ENCODE measurements around the gene TH.

Gene TH

GRCh38 chr11:2163428-2163978 is 8.1 kb downstream of the TH start:
- TF ChIP-seq CTCF (IDR thresholded peaks at IDR 0.05) (no peak), ZFX (IDR thresholded peaks at IDR 0.05; ENCODE audit: borderline replicate concordance) (no peak)

GRCh38 chr11:2160736-2161259 is 10.8 kb downstream of the TH start, which contains the start of gene INS:
INS (minus strand) TSS chr11:2161209; CDS start chr11:2160971, 238 bp downstream.
- no peak for TF ChIP-seq CTCF (IDR thresholded peaks at IDR 0.05)
- no peak for TF ChIP-seq ZFX (IDR thresholded peaks at IDR 0.05; ENCODE audit: borderline replicate concordance)
- no peak within 1 kb of the TSS for H3K27ac ChIP-seq

More at GRCh38 chr11:2163428-2163978, 8.1 kb downstream of the TH start:
- H3K27ac ChIP-seq: no peak overlapping the region

GRCh38 chr11:2159536-2160413 is 11.8 kb downstream of the TH start:
- H3K27ac ChIP-seq: no peak overlapping the region
- no peak for TF ChIP-seq ZFX (IDR thresholded peaks at IDR 0.05; ENCODE audit: borderline replicate concordance)
- TF ChIP-seq CTCF (IDR thresholded peaks at IDR 0.05): no peak

- no peak overlapping the region for H3K27ac ChIP-seq
- TF ChIP-seq CTCF (IDR thresholded peaks at IDR 0.05) (no peak), ZFX (IDR thresholded peaks at IDR 0.05; ENCODE audit: borderline replicate concordance) (no peak)
Measured at GRCh38 chr11:2158966-2159365, 12.6 kb downstream of the TH start.

- no peak overlapping the region for H3K27ac ChIP-seq
- TF ChIP-seq CTCF (IDR thresholded peaks at IDR 0.05): no peak
- no peak for TF ChIP-seq ZFX (IDR thresholded peaks at IDR 0.05; ENCODE audit: borderline replicate concordance)
Measured at GRCh38 chr11:2158296-2158737, 13.3 kb downstream of the TH start.

- no peak for TF ChIP-seq ZFX (IDR thresholded peaks at IDR 0.05; ENCODE audit: borderline replicate concordance)
- TF ChIP-seq CTCF (IDR thresholded peaks at IDR 0.05): no peak
- no peak overlapping the region for H3K27ac ChIP-seq
Measured at GRCh38 chr11:2157294-2158040, 14.1 kb downstream of the TH start.
